GM12891 (cell line): ENCODE measurements around the gene LUM. TPM values are rescaled to one million over a fixed set of nuclear protein-coding genes. Genes with fewer than 3 reads are reported as not detected.

Source experiments
- DNase-seq: peaks from one replicate; pipeline ENCODE4 v3.0.0; 2011; ENCODE audit warnings: low spot score; ENCODE audit not compliant: insufficient read length
- FAIRE-seq: peaks from 2 replicates; lab custom pipeline; 2011; peaks lifted over from hg19 to GRCh38; lab: Jason Lieb, UNC
- PAX5 ChIP-seq: IDR thresholded peaks from 2 replicates; pipeline ENCODE4 v1.6.1; 2011; ENCODE audit warnings: low read length, moderate library complexity, mild to moderate bottlenecking; ENCODE audit not compliant: insufficient read depth, severe bottlenecking
- POLR2A ChIP-seq: IDR thresholded peaks from 2 replicates; pipeline ENCODE4 v1.6.1; 2011; ENCODE audit warnings: low read depth, low read length, control low read depth
- POLR2AphosphoS5 ChIP-seq: IDR thresholded peaks from 2 replicates; pipeline ENCODE4 v1.6.1; 2011; ENCODE audit warnings: low read depth, low read length, control low read depth
- POU2F2 ChIP-seq: IDR thresholded peaks from 2 replicates; pipeline ENCODE4 v1.6.1; 2011; ENCODE audit warnings: low read depth, mild to moderate bottlenecking, control low read depth, low read length, moderate library complexity
- SPI1 ChIP-seq: IDR thresholded peaks from 2 replicates; pipeline ENCODE4 v1.6.1; 2011; ENCODE audit warnings: low read depth, low read length, control low read depth
- TAF1 ChIP-seq: IDR thresholded peaks from 2 replicates; pipeline ENCODE4 v1.6.1; 2011; ENCODE audit warnings: low read depth, low read length, control low read depth
- polyA plus RNA-seq: library from polyadenylated mRNA; unstranded; fragments of >200 nt; gene quantifications from one replicate; pipeline ENCODE4 v1.2.1, GENCODE V29; 2012; ENCODE audit warnings: low read depth, missing spikeins, inconsistent platforms; ENCODE audit not compliant: missing spikeins

The LUM gene
- not detected for polyA plus RNA-seq

- no peak for FAIRE-seq
- TF ChIP-seq PAX5: no peak
- DNase-seq: no peak
Measured at GRCh38 chr12:91111366-91112325, at the start of gene LUM. TSS of gene LUM (minus strand) at chr12:91111494. CDS start at chr12:91108979, 2,515 bp downstream.

GRCh38 chr12:91161009-91161408 lies 49.7 kb upstream of the LUM start:
- DNase-seq (no peak), FAIRE-seq (no peak)
- TF ChIP-seq POU2F2 (no peak), POLR2AphosphoS5 (no peak), PAX5 (no peak), POLR2A (no peak), TAF1 (no peak), SPI1 (no peak)

GRCh38 chr12:91155990-91156389 lies 44.7 kb upstream of the LUM start:
- FAIRE-seq (no peak), DNase-seq (no peak)
- TF ChIP-seq POU2F2 (no peak), PAX5 (no peak), POLR2A (no peak), SPI1 (no peak), POLR2AphosphoS5 (no peak), TAF1 (no peak)

- TF ChIP-seq TAF1 (no peak), PAX5 (no peak), POLR2AphosphoS5 (no peak), POU2F2 (no peak), SPI1 (no peak), POLR2A (no peak)
- FAIRE-seq (no peak), DNase-seq (no peak)
Measured at GRCh38 chr12:91154131-91154530, 42.8 kb upstream of the LUM start.

- FAIRE-seq (no peak), DNase-seq (no peak)
- TF ChIP-seq TAF1 (no peak), PAX5 (no peak)
Measured at GRCh38 chr12:91144053-91144452, 32.8 kb upstream of the LUM start.

- no peak for FAIRE-seq
- no peak for TF ChIP-seq PAX5
- TF ChIP-seq POLR2AphosphoS5: no peak
- TF ChIP-seq POLR2A: no peak
- no peak for TF ChIP-seq TAF1
- TF ChIP-seq SPI1: no peak
- no peak for TF ChIP-seq POU2F2
- DNase-seq: no peak
Measured at GRCh38 chr12:91143206-91143605, 31.9 kb upstream of the LUM start.

GRCh38 chr12:91142221-91142631 lies 30.9 kb upstream of the LUM start:
- no peak for TF ChIP-seq SPI1
- no peak for TF ChIP-seq POLR2AphosphoS5
- no peak for TF ChIP-seq POLR2A
- no peak for TF ChIP-seq PAX5
- TF ChIP-seq POU2F2: no peak
- TF ChIP-seq TAF1: no peak
- FAIRE-seq (no peak), DNase-seq (no peak)

GRCh38 chr12:91140026-91140931 lies 29.0 kb upstream of the LUM start:
- DNase-seq (no peak), FAIRE-seq (no peak)
- TF ChIP-seq SPI1 (no peak), POU2F2 (no peak), TAF1 (no peak), POLR2A (no peak), POLR2AphosphoS5 (no peak), PAX5 (no peak)

- FAIRE-seq (no peak), DNase-seq (no peak)
Measured at GRCh38 chr12:91139286-91139685, 28.0 kb upstream of the LUM start.

GRCh38 chr12:91138337-91138920 lies 27.1 kb upstream of the LUM start:
- no peak for TF ChIP-seq PAX5
- TF ChIP-seq POU2F2: no peak
- no peak for TF ChIP-seq SPI1
- TF ChIP-seq TAF1: no peak
- TF ChIP-seq POLR2A: no peak
- TF ChIP-seq POLR2AphosphoS5: no peak
- FAIRE-seq: no peak
- DNase-seq: no peak

More at GRCh38 chr12:91139286-91139685, 28.0 kb upstream of the LUM start:
- TF ChIP-seq PAX5 (no peak), POLR2AphosphoS5 (no peak), POLR2A (no peak), TAF1 (no peak), SPI1 (no peak)
